HEK293 (cell line): ENCODE results near the gene VSTM2L.

Experiments
- KLF16 ChIP-seq: fragments of 450-650 bp; formaldehyde crosslinking; IDR thresholded peaks from 2 replicates; pipeline ENCODE4 v1.5.1; 2017; ENCODE audit warnings: missing biosample characterization, missing genetic modification characterization
- KLF9 ChIP-seq: fragments of 450-650 bp; formaldehyde crosslinking; IDR thresholded peaks from 2 replicates; pipeline ENCODE4 v1.5.1; 2016; ENCODE audit warnings: missing biosample characterization, missing genetic modification characterization, low read depth
- OSR2 ChIP-seq: fragments of 450-650 bp; formaldehyde crosslinking; IDR thresholded peaks from 2 replicates; pipeline ENCODE4 v1.5.1; 2016; ENCODE audit warnings: missing biosample characterization, missing genetic modification characterization
- TCF7L2 ChIP-seq: IDR thresholded peaks from 2 replicates; pipeline ENCODE4 v1.6.1; 2011; ENCODE audit warnings: low read depth, mild to moderate bottlenecking, inconsistent platforms, low read length, moderate library complexity, borderline replicate concordance
- TRIM28 ChIP-seq: IDR thresholded peaks from 2 replicates; pipeline ENCODE4 v1.6.1; 2011; ENCODE audit warnings: low read length, control low read depth, borderline replicate concordance
- WT1 ChIP-seq: fragments of 450-650 bp; formaldehyde crosslinking; IDR thresholded peaks from 2 replicates; pipeline ENCODE4 v1.5.1; 2016; ENCODE audit warnings: missing biosample characterization, missing genetic modification characterization
- YY1 ChIP-seq: fragments of 450-650 bp; formaldehyde crosslinking; IDR thresholded peaks from 2 replicates; pipeline ENCODE4 v1.5.1; 2018; ENCODE audit warnings: missing biosample characterization, missing genetic modification characterization
- ZFP37 ChIP-seq: fragments of 450-650 bp; formaldehyde crosslinking; IDR thresholded peaks from 2 replicates; pipeline ENCODE4 v1.5.1; 2016; ENCODE audit warnings: missing biosample characterization, missing genetic modification characterization
- ZFP69B ChIP-seq: fragments of 450-650 bp; formaldehyde crosslinking; IDR thresholded peaks from 2 replicates; pipeline ENCODE4 v1.5.1; 2016; ENCODE audit warnings: missing biosample characterization, missing genetic modification characterization
- ZNF146 ChIP-seq: fragments of 450-650 bp; formaldehyde crosslinking; IDR thresholded peaks from 2 replicates; pipeline ENCODE4 v1.5.1; 2016; ENCODE audit warnings: missing biosample characterization, missing genetic modification characterization
- ZNF175 ChIP-seq: fragments of 450-650 bp; formaldehyde crosslinking; IDR thresholded peaks from 2 replicates; pipeline ENCODE4 v1.5.1; 2016; ENCODE audit warnings: missing biosample characterization, missing genetic modification characterization
- ZNF274 ChIP-seq, 2 experiments: fragments of 200-500 bp in 1 of 2; fragments of 450-650 bp in 1 of 2; sonication (Bioruptor generic) in 1 of 2; formaldehyde crosslinking in 1 of 2; IDR thresholded peaks; 2 replicates each; pipeline versions ENCODE4 v1.5.1 to v1.6.1; 2014 to 2016; ENCODE audit warnings: borderline replicate concordance in 1 of 2, inconsistent platforms in 1 of 2, low read length in 1 of 2, missing biosample characterization in 1 of 2, missing genetic modification characterization in 1 of 2
- ZNF366 ChIP-seq: fragments of 450-650 bp; formaldehyde crosslinking; conservative IDR thresholded peaks from 2 replicates; pipeline ENCODE4 v1.5.1; 2016; ENCODE audit warnings: missing biosample characterization, missing genetic modification characterization
- ZNF433 ChIP-seq: fragments of 450-650 bp; formaldehyde crosslinking; IDR thresholded peaks from 2 replicates; pipeline ENCODE4 v1.5.1; 2016; ENCODE audit warnings: missing biosample characterization, missing genetic modification characterization, low read depth
- ZNF596 ChIP-seq: fragments of 450-650 bp; IDR thresholded peaks from 2 replicates; pipeline ENCODE4 v1.5.0; 2018; ENCODE audit warnings: missing biosample characterization, mild to moderate bottlenecking, missing genetic modification characterization, moderate library complexity
- ZNF654 ChIP-seq: fragments of 450-650 bp; formaldehyde crosslinking; IDR thresholded peaks from 2 replicates; pipeline ENCODE4 v1.5.1; 2016; ENCODE audit warnings: low read depth, missing biosample characterization, missing genetic modification characterization
- ZNF76 ChIP-seq: fragments of 450-650 bp; formaldehyde crosslinking; IDR thresholded peaks from 2 replicates; pipeline ENCODE4; 2016; ENCODE audit warnings: low read depth, missing biosample characterization, missing genetic modification characterization, borderline replicate concordance
- ZNF768 ChIP-seq: fragments of 450-650 bp; formaldehyde crosslinking; IDR thresholded peaks from 2 replicates; pipeline ENCODE4 v1.5.1; 2018; ENCODE audit warnings: missing biosample characterization, mild to moderate bottlenecking, missing genetic modification characterization
- ZNF843 ChIP-seq: fragments of 450-650 bp; formaldehyde crosslinking; IDR thresholded peaks from 2 replicates; pipeline ENCODE4 v1.5.1; 2016; ENCODE audit warnings: missing biosample characterization, missing genetic modification characterization
- TF ChIP-seq, protein P1 (sequence below): fragments of 450-650 bp; formaldehyde crosslinking; conservative IDR thresholded peaks from 2 replicates; pipeline ENCODE4 v1.5.1; 2016; ENCODE audit warnings: low read depth, missing biosample characterization, missing genetic modification characterization
- TF ChIP-seq, protein P2 (sequence below): fragments of 450-650 bp; formaldehyde crosslinking; IDR thresholded peaks from 2 replicates; pipeline ENCODE4 v1.5.1; 2017; ENCODE audit warnings: missing biosample characterization, missing genetic modification characterization
- TF ChIP-seq, protein P3 (sequence below): fragments of 450-650 bp; formaldehyde crosslinking; IDR thresholded peaks from 2 replicates; pipeline ENCODE4 v1.5.1; 2016; ENCODE audit warnings: missing biosample characterization, missing genetic modification characterization
- TF ChIP-seq, protein P4 (sequence below): fragments of 450-650 bp; formaldehyde crosslinking; IDR thresholded peaks from 2 replicates; pipeline ENCODE4 v1.5.1; 2016; ENCODE audit warnings: missing biosample characterization, missing genetic modification characterization, borderline replicate concordance
- TF ChIP-seq, protein P5 (sequence below): fragments of 450-650 bp; formaldehyde crosslinking; IDR thresholded peaks from 2 replicates; pipeline ENCODE4 v1.5.1; 2016; ENCODE audit warnings: missing biosample characterization, missing genetic modification characterization
- TF ChIP-seq, protein P6 (sequence below): fragments of 450-650 bp; formaldehyde crosslinking; IDR thresholded peaks from 2 replicates; pipeline ENCODE4 v1.5.1; 2016; ENCODE audit warnings: missing biosample characterization, missing genetic modification characterization
- TF ChIP-seq, protein P7 (sequence below): fragments of 450-650 bp; formaldehyde crosslinking; IDR thresholded peaks from 2 replicates; pipeline ENCODE4 v1.5.1; 2016; ENCODE audit warnings: missing biosample characterization, missing genetic modification characterization

The VSTM2L gene

DNA sequence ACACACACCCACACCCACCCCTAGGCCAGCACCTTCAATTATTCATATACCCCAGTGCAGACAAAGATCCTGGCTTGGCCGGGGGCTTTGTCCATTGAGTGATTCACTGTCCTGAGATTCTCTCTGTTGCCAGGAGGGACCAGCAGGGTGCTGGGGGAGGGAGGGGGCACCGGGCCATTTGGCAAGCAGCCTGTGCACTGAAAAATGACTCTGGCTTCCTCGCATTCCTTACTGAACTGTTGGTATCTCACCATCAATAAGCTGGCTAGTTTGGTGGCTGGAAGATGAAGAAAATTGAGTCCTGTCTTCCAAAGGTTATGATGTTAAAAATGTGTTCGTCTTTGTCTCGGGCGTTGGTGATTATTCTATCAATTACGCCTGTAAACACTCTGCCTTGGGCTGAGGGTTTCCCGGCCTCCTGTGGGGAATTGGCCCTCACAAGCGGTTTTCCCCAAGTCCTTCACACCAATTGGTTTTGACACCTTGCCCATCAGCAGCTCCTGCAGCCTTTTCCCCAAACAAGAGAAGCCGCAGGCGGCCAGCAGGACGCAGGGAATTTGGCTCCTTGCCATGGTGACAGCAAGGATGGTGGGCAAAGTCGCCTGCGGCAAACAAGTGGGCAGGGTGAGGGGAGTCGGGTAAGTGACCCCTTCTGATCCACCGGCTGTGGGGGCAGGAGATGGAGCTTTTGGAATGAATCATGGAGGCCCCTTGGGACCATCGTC lies 4.9 kb downstream of the VSTM2L start (continued):
- TF ChIP-seq ZNF596 (tag by site-specific recombination) (no peak), ZNF768 (tag by site-specific recombination) (no peak), TCF7L2 (no peak), ZFP69B (tag by site-specific recombination) (no peak), ZNF146 (no peak), KLF9 (tag by site-specific recombination) (0 out of 2 replicates have a peak, but pooled peaks have one; percentile 56), OSR2 (tag by site-specific recombination) (peak; percentile 89), ZFP37 (tag by site-specific recombination) (no peak), TRIM28 (no peak), KLF16 (tag by site-specific recombination) (no peak), WT1 (tag by site-specific recombination) (no peak), ZNF274 (IDR thresholded peaks at IDR 0.05; ENCODE audit: low read length) (no peak), ZNF274 (tag by site-specific recombination; IDR thresholded peaks at IDR 0.05; ENCODE audit: borderline replicate concordance) (no peak), ZNF175 (tag by site-specific recombination) (no peak), ZNF433 (tag by site-specific recombination) (no peak), ZNF76 (tag by site-specific recombination) (no peak), YY1 (tag by site-specific recombination) (no peak), ZNF366 (0 out of 2 replicates have a peak, but pooled peaks have one; percentile 35), ZNF843 (no peak), ZNF654 (tag by site-specific recombination) (no peak)
- TF ChIP-seq, protein P1, sequence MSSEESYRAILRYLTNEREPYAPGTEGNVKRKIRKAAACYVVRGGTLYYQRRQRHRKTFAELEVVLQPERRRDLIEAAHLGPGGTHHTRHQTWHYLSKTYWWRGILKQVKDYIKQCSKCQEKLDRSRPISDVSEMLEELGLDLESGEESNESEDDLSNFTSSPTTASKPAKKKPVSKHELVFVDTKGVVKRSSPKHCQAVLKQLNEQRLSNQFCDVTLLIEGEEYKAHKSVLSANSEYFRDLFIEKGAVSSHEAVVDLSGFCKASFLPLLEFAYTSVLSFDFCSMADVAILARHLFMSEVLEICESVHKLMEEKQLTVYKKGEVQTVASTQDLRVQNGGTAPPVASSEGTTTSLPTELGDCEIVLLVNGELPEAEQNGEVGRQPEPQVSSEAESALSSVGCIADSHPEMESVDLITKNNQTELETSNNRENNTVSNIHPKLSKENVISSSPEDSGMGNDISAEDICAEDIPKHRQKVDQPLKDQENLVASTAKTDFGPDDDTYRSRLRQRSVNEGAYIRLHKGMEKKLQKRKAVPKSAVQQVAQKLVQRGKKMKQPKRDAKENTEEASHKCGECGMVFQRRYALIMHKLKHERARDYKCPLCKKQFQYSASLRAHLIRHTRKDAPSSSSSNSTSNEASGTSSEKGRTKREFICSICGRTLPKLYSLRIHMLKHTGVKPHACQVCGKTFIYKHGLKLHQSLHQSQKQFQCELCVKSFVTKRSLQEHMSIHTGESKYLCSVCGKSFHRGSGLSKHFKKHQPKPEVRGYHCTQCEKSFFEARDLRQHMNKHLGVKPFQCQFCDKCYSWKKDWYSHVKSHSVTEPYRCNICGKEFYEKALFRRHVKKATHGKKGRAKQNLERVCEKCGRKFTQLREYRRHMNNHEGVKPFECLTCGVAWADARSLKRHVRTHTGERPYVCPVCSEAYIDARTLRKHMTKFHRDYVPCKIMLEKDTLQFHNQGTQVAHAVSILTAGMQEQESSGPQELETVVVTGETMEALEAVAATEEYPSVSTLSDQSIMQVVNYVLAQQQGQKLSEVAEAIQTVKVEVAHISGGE (tag by site-specific recombination), result 0 out of 2 replicates have a peak, but pooled peaks have one; percentile 25
- TF ChIP-seq, protein P2, sequence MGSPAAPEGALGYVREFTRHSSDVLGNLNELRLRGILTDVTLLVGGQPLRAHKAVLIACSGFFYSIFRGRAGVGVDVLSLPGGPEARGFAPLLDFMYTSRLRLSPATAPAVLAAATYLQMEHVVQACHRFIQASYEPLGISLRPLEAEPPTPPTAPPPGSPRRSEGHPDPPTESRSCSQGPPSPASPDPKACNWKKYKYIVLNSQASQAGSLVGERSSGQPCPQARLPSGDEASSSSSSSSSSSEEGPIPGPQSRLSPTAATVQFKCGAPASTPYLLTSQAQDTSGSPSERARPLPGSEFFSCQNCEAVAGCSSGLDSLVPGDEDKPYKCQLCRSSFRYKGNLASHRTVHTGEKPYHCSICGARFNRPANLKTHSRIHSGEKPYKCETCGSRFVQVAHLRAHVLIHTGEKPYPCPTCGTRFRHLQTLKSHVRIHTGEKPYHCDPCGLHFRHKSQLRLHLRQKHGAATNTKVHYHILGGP (tag by site-specific recombination), result no peak
- TF ChIP-seq, protein P3, sequence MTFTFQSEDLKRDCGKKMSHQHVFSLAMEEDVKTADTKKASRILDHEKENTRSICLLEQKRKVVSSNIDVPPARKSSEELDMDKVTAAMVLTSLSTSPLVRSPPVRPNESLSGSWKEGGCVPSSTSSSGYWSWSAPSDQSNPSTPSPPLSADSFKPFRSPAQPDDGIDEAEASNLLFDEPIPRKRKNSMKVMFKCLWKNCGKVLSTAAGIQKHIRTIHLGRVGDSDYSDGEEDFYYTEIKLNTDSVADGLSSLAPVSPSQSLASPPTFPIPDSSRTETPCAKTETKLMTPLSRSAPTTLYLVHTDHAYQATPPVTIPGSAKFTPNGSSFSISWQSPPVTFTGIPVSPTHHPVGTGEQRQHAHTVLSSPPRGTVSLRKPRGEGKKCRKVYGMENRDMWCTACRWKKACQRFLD, result no peak
- TF ChIP-seq, protein P4, sequence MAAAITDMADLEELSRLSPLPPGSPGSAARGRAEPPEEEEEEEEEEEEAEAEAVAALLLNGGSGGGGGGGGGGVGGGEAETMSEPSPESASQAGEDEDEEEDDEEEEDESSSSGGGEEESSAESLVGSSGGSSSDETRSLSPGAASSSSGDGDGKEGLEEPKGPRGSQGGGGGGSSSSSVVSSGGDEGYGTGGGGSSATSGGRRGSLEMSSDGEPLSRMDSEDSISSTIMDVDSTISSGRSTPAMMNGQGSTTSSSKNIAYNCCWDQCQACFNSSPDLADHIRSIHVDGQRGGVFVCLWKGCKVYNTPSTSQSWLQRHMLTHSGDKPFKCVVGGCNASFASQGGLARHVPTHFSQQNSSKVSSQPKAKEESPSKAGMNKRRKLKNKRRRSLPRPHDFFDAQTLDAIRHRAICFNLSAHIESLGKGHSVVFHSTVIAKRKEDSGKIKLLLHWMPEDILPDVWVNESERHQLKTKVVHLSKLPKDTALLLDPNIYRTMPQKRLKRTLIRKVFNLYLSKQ, result no peak
- TF ChIP-seq, protein P5, sequence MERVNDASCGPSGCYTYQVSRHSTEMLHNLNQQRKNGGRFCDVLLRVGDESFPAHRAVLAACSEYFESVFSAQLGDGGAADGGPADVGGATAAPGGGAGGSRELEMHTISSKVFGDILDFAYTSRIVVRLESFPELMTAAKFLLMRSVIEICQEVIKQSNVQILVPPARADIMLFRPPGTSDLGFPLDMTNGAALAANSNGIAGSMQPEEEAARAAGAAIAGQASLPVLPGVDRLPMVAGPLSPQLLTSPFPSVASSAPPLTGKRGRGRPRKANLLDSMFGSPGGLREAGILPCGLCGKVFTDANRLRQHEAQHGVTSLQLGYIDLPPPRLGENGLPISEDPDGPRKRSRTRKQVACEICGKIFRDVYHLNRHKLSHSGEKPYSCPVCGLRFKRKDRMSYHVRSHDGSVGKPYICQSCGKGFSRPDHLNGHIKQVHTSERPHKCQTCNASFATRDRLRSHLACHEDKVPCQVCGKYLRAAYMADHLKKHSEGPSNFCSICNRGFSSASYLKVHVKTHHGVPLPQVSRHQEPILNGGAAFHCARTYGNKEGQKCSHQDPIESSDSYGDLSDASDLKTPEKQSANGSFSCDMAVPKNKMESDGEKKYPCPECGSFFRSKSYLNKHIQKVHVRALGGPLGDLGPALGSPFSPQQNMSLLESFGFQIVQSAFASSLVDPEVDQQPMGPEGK, result peak; percentile 51
- TF ChIP-seq, protein P6, sequence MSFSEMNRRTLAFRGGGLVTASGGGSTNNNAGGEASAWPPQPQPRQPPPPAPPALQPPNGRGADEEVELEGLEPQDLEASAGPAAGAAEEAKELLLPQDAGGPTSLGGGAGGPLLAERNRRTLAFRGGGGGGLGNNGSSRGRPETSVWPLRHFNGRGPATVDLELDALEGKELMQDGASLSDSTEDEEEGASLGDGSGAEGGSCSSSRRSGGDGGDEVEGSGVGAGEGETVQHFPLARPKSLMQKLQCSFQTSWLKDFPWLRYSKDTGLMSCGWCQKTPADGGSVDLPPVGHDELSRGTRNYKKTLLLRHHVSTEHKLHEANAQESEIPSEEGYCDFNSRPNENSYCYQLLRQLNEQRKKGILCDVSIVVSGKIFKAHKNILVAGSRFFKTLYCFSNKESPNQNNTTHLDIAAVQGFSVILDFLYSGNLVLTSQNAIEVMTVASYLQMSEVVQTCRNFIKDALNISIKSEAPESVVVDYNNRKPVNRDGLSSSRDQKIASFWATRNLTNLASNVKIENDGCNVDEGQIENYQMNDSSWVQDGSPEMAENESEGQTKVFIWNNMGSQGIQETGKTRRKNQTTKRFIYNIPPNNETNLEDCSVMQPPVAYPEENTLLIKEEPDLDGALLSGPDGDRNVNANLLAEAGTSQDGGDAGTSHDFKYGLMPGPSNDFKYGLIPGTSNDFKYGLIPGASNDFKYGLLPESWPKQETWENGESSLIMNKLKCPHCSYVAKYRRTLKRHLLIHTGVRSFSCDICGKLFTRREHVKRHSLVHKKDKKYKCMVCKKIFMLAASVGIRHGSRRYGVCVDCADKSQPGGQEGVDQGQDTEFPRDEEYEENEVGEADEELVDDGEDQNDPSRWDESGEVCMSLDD (tag by site-specific recombination), result no peak
- TF ChIP-seq, protein P7, sequence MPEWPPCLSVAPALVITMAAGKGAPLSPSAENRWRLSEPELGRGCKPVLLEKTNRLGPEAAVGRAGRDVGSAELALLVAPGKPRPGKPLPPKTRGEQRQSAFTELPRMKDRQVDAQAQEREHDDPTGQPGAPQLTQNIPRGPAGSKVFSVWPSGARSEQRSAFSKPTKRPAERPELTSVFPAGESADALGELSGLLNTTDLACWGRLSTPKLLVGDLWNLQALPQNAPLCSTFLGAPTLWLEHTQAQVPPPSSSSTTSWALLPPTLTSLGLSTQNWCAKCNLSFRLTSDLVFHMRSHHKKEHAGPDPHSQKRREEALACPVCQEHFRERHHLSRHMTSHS (tag by site-specific recombination), result no peak
